K562 (cell line): ENCODE measurements around the gene CASP9. TPM values are rescaled to one million over a fixed set of nuclear protein-coding genes. Genes with fewer than 3 reads are reported as not detected.

Source experiments
- ATAC-seq: fragments of 200-7000 bp; cut with Tn5 transposase; 3 replicates; pipeline ENCODE4 v1.9.1; 2020; ENCODE audit warnings: moderate library complexity
- BruUV-seq: library from RNA; stranded (reverse); fragments of 400-500 nt; replicated peaks from 2 replicates; lab custom pipeline; 2021; lab: Mats Ljungman, UMichigan
- CTCF ChIA-PET: fragments of 300-600 bp; formaldehyde crosslinking; extraction: SDS; loops from one replicate; lab custom pipeline; 2021; ENCODE audit warnings: low intra/inter-chr PET ratio; lab: Yijun Ruan, JAX
- POLR2A ChIA-PET: fragments of 300-600, 350-650 bp; sonication (Branson Sonifier 250); formaldehyde crosslinking; extraction: SDS; loops from one replicate; lab custom pipeline; 2021; ENCODE audit warnings: antibody characterized with exemption, inconsistent platforms; lab: Yijun Ruan, JAX
- DNase-seq, 4 experiments: peaks; one replicate each; pipeline versions ENCODE4 v3.0.0 to v3.0.0-alpha.2; 2011 to 2018; ENCODE audit warnings: low spot score in 3 of 4, mixed read lengths in 3 of 4; ENCODE audit errors: extremely low read depth in 1 of 4
- FAIRE-seq: peaks from 2 replicates; lab custom pipeline; 2011; peaks lifted over from hg19 to GRCh38; lab: Jason Lieb, UNC
- H2AFZ ChIP-seq: 2 replicates; pipeline ENCODE4 v1.6.0; 2011; ENCODE audit warnings: low read depth, low read length, control low read depth, inconsistent platforms
- H3K27ac ChIP-seq: fragments of 200-600 bp; 3 replicates; pipeline ENCODE4 v1.8.0; 2011; ENCODE audit warnings: low read depth, mild to moderate bottlenecking, control low read depth, inconsistent platforms, low read length, moderate library complexity, mixed read lengths; ENCODE audit errors: extremely low read depth
- H3K27me3 ChIP-seq, 2 experiments: fragments of 300-600 bp in 1 of 2; 2 replicates in 1 of 2; 3 replicates in 1 of 2; pipeline versions ENCODE4 v1.6.0 to v1.8.0; 2011; ENCODE audit warnings: inconsistent platforms in 2 of 2, low read length in 2 of 2, mild to moderate bottlenecking in 1 of 2, mixed read lengths in 1 of 2, moderate library complexity in 1 of 2; ENCODE audit not compliant: control insufficient read depth in 2 of 2, insufficient read depth in 2 of 2
- H3K36me3 ChIP-seq: fragments of 300-600 bp; 3 replicates; pipeline ENCODE4 v1.8.0; 2011; ENCODE audit warnings: mild to moderate bottlenecking, low read length, inconsistent platforms; ENCODE audit not compliant: control insufficient read depth, insufficient read depth
- H3K4me1 ChIP-seq, 2 experiments: fragments of 200-600 bp in 1 of 2; replicated peaks in 1 of 2; 2 replicates in 1 of 2; 3 replicates in 1 of 2; pipeline versions ENCODE4 v1.5.1 to v1.8.0; 2011; ENCODE audit warnings: inconsistent platforms in 2 of 2, low read length in 2 of 2, mild to moderate bottlenecking in 1 of 2, mixed read lengths in 1 of 2, moderate library complexity in 1 of 2; ENCODE audit not compliant: control insufficient read depth in 2 of 2, insufficient read depth in 2 of 2
- H3K4me2 ChIP-seq: 2 replicates; pipeline ENCODE4 v1.6.1; 2011; ENCODE audit warnings: low read length, control low read depth, inconsistent platforms, mixed read lengths; ENCODE audit not compliant: insufficient read depth
- H3K4me3 ChIP-seq: fragments of 200-600 bp; sonication (generic), shearing (Covaris generic); 2 replicates; pipeline ENCODE4 v1.5.1; 2016; ENCODE audit warnings: control low read depth, inconsistent platforms
- H3K79me2 ChIP-seq: fragments of 200-600 bp; 3 replicates; pipeline ENCODE4 v1.8.0; 2011; ENCODE audit warnings: low read length, inconsistent platforms; ENCODE audit not compliant: control insufficient read depth, insufficient read depth
- H3K9ac ChIP-seq, 2 experiments: 2 replicates each; pipeline versions ENCODE4 v1.6.0 to v1.6.1; 2011; ENCODE audit warnings: low read depth in 2 of 2, low read length in 2 of 2, control low read depth in 1 of 2, inconsistent platforms in 1 of 2, mild to moderate bottlenecking in 1 of 2, mixed read lengths in 1 of 2; ENCODE audit not compliant: insufficient read depth in 1 of 2
- H3K9me1 ChIP-seq: one replicate; pipeline ENCODE4 v1.6.0; 2011; ENCODE audit warnings: inconsistent platforms, mild to moderate bottlenecking, low read length, moderate library complexity; ENCODE audit not compliant: control insufficient read depth, insufficient read depth
- H3K9me3 ChIP-seq: replicated peaks from 2 replicates; pipeline ENCODE4 v1.5.1; 2011; ENCODE audit warnings: low read depth, low read length, inconsistent platforms; ENCODE audit not compliant: control insufficient read depth, insufficient read depth
- H4K20me1 ChIP-seq: replicated peaks from 2 replicates; pipeline ENCODE4 v1.6.1; 2011; ENCODE audit warnings: low read length, inconsistent platforms, mixed read lengths; ENCODE audit not compliant: control insufficient read depth, insufficient read depth
- PML ChIP-seq: IDR thresholded peaks from 2 replicates; pipeline ENCODE4 v1.6.1; 2012; ENCODE audit warnings: low read length, inconsistent platforms
- RERE ChIP-seq: sonication (generic); formaldehyde crosslinking; IDR thresholded peaks from 2 replicates; pipeline ENCODE4 v1.8.0; 2023; ENCODE audit warnings: missing genetic modification reagents, mild to moderate bottlenecking, borderline replicate concordance
- THRA ChIP-seq: fragments of 450-650 bp; IDR thresholded peaks from 2 replicates; pipeline ENCODE4 v1.6.1; 2017; ENCODE audit warnings: mild to moderate bottlenecking, moderate library complexity
- U2AF1 ChIP-seq: fragments of 200-400 bp; formaldehyde crosslinking; optimal IDR thresholded peaks from 2 replicates; pipeline ENCODE3; 2017; ENCODE audit warnings: mild to moderate bottlenecking, low read depth, low read length, moderate library complexity
- ZEB2 ChIP-seq: fragments of 450-650 bp; IDR thresholded peaks from 2 replicates; pipeline ENCODE4 v1.6.1; 2016
- in situ Hi-C: fragments of 300-500 bp; cut with MboI; formaldehyde crosslinking; loops from 4 replicates; pipeline ENCODE4 v1.15.0; 2018; ENCODE audit warnings: inconsistent platforms, mixed read lengths
- intact Hi-C: fragments of 100-400 bp; cut with micrococcal nuclease; formaldehyde crosslinking; loops from 2 replicates; pipeline ENCODE4 v1.14.2; 2022
- polyA plus RNA-seq, 8 experiments: library from polyadenylated mRNA; depleted of rRNA in 4 of 8; stranded (reverse) in 5 of 8; unstranded in 3 of 8; fragments of >200 nt; fragmentation: Nextera tagmentation in 2 of 8; fragmentation: Illumina TruSeq in 1 of 8; extraction: Ambion mirVana in 2 of 8; extraction: Trizol in 1 of 8; gene quantifications; 2 replicates each; pipeline versions ENCODE4 v1.2.1 to v1.2.3, GENCODE V29; 2011 to 2014; ENCODE audit warnings: inconsistent platforms in 1 of 8, missing spikeins in 1 of 8
- total RNA-seq, 7 experiments: library from RNA; depleted of rRNA in 6 of 7; stranded (reverse); fragments of >200 nt in 6 of 7; fragmentation: Illumina TruSeq in 2 of 7; extraction: Trizol in 2 of 7; gene quantifications; 2 replicates each; pipeline versions ENCODE4 v1.2.1 to v1.2.3, GENCODE V29; 2011 to 2021; ENCODE audit warnings: low replicate concordance in 1 of 7

The CASP9 gene
- total and polyA plus RNA-seq, 9 of the 15 experiments (the other 6 are each of a cell fraction or from before 2014, with no cell fraction given) = 10.8 to 54.1 (median 30.7) TPM

GRCh38 chr1:15571266-15571665, 47.3 kb upstream of the CASP9 start:
- intact Hi-C loops (no loop called here), in situ Hi-C loops (no loop called here)
- Histone ChIP-seq H2AFZ (no peak overlapping the region), H3K9me3 (no peaks in the 10 kb centered on the region), H3K79me2 (no peaks in the 10 kb centered on the region), H4K20me1 (no peaks in the 10 kb centered on the region), H3K4me1 (peaks cover 0 to 6% of the 10 kb centered on the region in 2 experiments; a peak in 1 of 5 replicates), H3K27me3 (no peaks in the 10 kb centered on the region), H3K27ac (no peak overlapping the region), H3K9me1 (no peaks in the 10 kb centered on the region), H3K9ac (no peak overlapping the region), H3K4me3 (no peak overlapping the region), H3K4me2 (no peak overlapping the region), H3K36me3 (peaks cover 47% of the 10 kb centered on the region; the same call in 2 of the 3 replicates)
- TF ChIP-seq PML = no peak
- TF ChIP-seq THRA = no peak
- TF ChIP-seq ZEB2 = no peak
- TF ChIP-seq RERE (CRISPR knock-in tag) = no peak
- TF ChIP-seq U2AF1 = no peak
- ATAC-seq (no peak), FAIRE-seq (no peak), DNase-seq (no peak)
- no TSS peak for BruUV-seq
- ChIA-PET POLR2A (interaction anchor here (1.4 kb wide), 1 partner anchor 9 kb away, joined by 3 read pairs; no protein-coding TSS in a partner anchor), CTCF (no interaction called here)
